ENCODE data around the gene KIF5A.

Gene KIF5A

DNA sequence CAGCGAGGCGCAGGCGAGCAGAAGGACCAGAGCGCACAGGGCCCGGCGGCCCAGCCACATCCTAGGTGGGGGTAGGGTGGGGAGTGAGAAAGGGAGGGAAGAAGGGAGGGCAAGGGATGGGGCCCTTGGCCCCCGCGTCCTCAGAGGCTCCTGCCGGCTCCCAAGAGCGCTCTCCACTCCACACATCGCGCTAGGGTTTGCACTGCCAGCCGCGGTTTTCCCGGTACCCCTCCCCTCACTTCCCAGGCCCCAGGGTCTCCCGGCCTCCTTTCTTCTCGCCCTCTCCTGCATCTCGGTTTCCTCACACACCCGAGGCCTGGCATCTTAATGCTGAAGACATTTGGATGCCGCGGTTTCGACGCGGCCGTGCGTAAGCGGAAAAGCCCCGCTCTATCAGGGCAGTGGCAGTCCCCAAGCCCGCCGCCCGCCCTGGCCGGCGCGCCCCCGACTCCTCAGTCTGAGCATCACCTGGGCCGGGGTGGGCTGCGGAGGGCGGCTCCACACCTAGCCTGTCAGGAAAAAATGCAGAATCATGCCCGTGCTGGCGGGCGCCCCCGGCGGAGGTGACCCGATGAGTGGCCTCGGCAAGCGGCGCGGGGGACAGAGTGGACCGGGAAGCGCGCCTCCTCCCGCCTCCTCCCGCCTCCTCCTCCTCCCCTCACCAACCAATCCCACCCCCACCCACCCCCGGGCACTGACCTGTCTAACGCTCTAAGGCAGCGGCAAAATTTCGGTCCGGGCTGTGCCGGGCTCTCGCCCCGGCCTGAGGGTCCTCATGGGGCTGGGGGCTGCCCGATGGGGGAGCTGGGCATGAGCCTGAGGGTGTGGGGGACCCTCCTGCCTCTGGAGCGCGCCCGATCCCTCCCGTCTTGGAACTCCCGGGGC is 82.5 kb downstream of the KIF5A start:
- DNase-seq (ENCODE audit: low read depth in 2 of 2) = no peak

DNA sequence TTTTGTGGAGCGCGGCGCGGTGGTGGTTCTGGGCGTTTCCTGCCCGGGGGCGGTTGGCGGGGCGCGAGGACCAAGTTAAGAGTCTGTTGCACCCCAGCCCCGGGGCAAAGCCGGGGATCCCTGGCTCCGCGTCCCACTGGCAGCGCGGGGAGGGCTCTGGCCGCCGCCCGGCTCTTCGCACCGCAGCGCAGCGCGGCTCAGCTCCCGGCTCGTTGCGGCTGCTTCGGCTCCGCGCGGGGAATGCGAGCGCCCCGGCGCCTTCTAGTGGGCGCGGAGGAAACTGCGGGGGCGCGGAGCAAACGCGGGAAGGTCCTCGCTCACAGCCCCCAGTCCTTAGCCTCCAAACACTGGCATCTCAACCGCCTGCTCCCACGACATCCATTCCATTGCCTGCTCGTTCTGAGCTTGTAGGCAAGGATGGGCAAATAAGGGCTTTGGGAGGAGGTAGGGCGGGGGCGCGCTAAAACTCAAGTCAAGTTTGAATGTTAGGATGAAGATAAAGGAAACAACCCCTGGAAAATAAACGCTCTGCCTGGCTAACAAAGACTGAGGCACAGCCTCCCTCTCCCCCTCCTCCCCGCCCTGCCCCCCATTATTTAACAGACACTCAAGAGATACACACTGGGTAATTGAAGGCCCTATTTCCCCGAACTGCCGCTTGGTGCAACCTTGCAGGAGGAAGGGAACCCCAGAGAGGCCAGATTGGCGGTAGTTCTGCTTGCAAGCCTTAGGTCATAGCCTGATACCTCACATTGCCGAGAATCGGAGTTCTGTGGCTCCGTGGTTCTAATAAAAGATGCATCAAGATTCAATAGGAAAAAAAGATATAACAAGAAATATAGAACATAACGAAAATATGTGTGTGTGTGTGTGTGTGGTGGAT is 83.4 kb downstream of the KIF5A start, which contains the start of gene B4GALNT1:
B4GALNT1 (minus strand) TSS at position 244 of the 883 bp plus-strand sequence. CDS start 1,069 bp downstream, outside the sequence.
- DNase-seq (ENCODE audit: low read depth in 2 of 2) = peak; percentile 52 to 69
